Mesothelial cell of epicardium (in vitro differentiated cells): ENCODE measurements around the gene IQCK. TPM values are rescaled to one million over a fixed set of nuclear protein-coding genes. Genes with fewer than 3 reads are reported as not detected.
"Not testable (repeated sequence)": the region's sequence is repeated elsewhere in the genome, so short reads cannot be mapped to it uniquely, and the experiment has no call there.

Source experiments
- DNase-seq, 2 experiments: peaks; one replicate each; pipeline ENCODE4 v3.0.0; 2021; ENCODE audit warnings: low spot score in 2 of 2; ENCODE audit not compliant: unreplicated experiment in 2 of 2
- H3K27ac Mint-ChIP-seq: 2 replicates; pipeline ENCODE4 v1.8.0; 2021; ENCODE audit warnings: mixed read lengths
- H3K27me3 Mint-ChIP-seq: 2 replicates; pipeline ENCODE4 v1.8.0; 2021; ENCODE audit warnings: low read depth, mixed read lengths
- H3K36me3 Mint-ChIP-seq: 2 replicates; pipeline ENCODE4 v1.8.0; 2021; ENCODE audit warnings: mixed read lengths
- H3K4me1 Mint-ChIP-seq: 2 replicates; pipeline ENCODE4 v1.8.0; 2021; ENCODE audit warnings: mixed read lengths
- H3K4me3 Mint-ChIP-seq: 2 replicates; pipeline ENCODE4 v1.8.0; 2021; ENCODE audit warnings: mild to moderate bottlenecking, moderate library complexity, mixed read lengths
- H3K9me3 Mint-ChIP-seq: 2 replicates; pipeline ENCODE4 v1.8.0; 2021; ENCODE audit warnings: mixed read lengths
- CTCF ChIP-seq: fragments of 200-600 bp; sonication (generic); IDR thresholded peaks from one replicate; pipeline ENCODE4 v1.5.0; 2021; ENCODE audit warnings: antibody characterized with exemption; ENCODE audit not compliant: unreplicated experiment
- total RNA-seq: library from RNA; stranded (reverse); gene quantifications from 3 replicates; pipeline ENCODE4 v1.2.1, GENCODE V29; 2021

The IQCK gene
- total RNA-seq, 1 donor from 2014 or later, result 16.0 TPM

- Mint-ChIP-seq H3K27ac (peak overlapping the region; percentile 2), H3K36me3 (peaks cover 17% of the 10 kb centered on the region), H3K9me3 (no peaks in the 10 kb centered on the region), H3K4me1 (peaks cover 27% of the 10 kb centered on the region), H3K27me3 (no peaks in the 10 kb centered on the region), H3K4me3 (peak overlapping the region; percentile 96)
- DNase-seq, result no peak
- no peak for TF ChIP-seq CTCF
Measured at GRCh38 chr16:19716183-19716582, 1.9 kb upstream of the IQCK start.

GRCh38 chr16:19716728-19717127 is 1.3 kb upstream of the IQCK start:
- Mint-ChIP-seq H3K36me3 (peaks cover 17% of the 10 kb centered on the region), H3K4me1 (peaks cover 27% of the 10 kb centered on the region), H3K4me3 (peak overlapping the region; percentile 96), H3K27ac (peak overlapping the region; percentile 92)
- H3K27me3 Mint-ChIP-seq, H3K9me3 Mint-ChIP-seq, DNase-seq: not testable (repeated sequence)

GRCh38 chr16:19717314-19717713 is 757 bp upstream of the IQCK start:
- Mint-ChIP-seq H3K4me1 (peaks cover 27% of the 10 kb centered on the region), H3K27me3 (no peaks in the 10 kb centered on the region), H3K9me3 (no peaks in the 10 kb centered on the region), H3K4me3 (peak overlapping the region; percentile 96), H3K27ac (peak overlapping the region; percentile 92), H3K36me3 (peaks cover 17% of the 10 kb centered on the region)
- no peak for TF ChIP-seq CTCF
- no peak for DNase-seq

GRCh38 chr16:19718624-19718965 is 524 bp downstream of the IQCK start:
- peak overlapping the region; percentile 96 for H3K4me3 Mint-ChIP-seq
- H3K36me3 Mint-ChIP-seq, result peaks cover 14% of the 10 kb centered on the region
- peak overlapping the region; percentile 92 for H3K27ac Mint-ChIP-seq
- H3K9me3 Mint-ChIP-seq, result no peaks in the 10 kb centered on the region
- TF ChIP-seq CTCF, result no peak
- H3K27me3 Mint-ChIP-seq, result no peaks in the 10 kb centered on the region
- DNase-seq, result no peak
- peaks cover 27% of the 10 kb centered on the region for H3K4me1 Mint-ChIP-seq

- no peak for DNase-seq
- Mint-ChIP-seq H3K4me1 (peaks cover 8% of the 10 kb centered on the region), H3K9me3 (no peaks in the 10 kb centered on the region), H3K27ac (no peak overlapping the region), H3K4me3 (no peak overlapping the region), H3K36me3 (no peaks in the 10 kb centered on the region), H3K27me3 (no peaks in the 10 kb centered on the region)
- no peak for TF ChIP-seq CTCF
Measured at GRCh38 chr16:19722269-19722952, 4.3 kb downstream of the IQCK start.

- no peaks in the 10 kb centered on the region for H3K27me3 Mint-ChIP-seq
- H3K36me3 Mint-ChIP-seq, result no peaks in the 10 kb centered on the region
- DNase-seq, result no peak
- H3K27ac Mint-ChIP-seq, result no peak overlapping the region
- TF ChIP-seq CTCF, result no peak
- H3K9me3 Mint-ChIP-seq, result no peaks in the 10 kb centered on the region
- H3K4me3 Mint-ChIP-seq, result no peak overlapping the region
- H3K4me1 Mint-ChIP-seq, result peaks cover 6% of the 10 kb centered on the region
Measured at GRCh38 chr16:19722981-19723380, 4.9 kb downstream of the IQCK start.
